ENCODE measurements around the gene TPX2.
A peak's percentile ranks its signal among the peaks of the same experiment; 100 is the strongest.

Gene TPX2, protein sequence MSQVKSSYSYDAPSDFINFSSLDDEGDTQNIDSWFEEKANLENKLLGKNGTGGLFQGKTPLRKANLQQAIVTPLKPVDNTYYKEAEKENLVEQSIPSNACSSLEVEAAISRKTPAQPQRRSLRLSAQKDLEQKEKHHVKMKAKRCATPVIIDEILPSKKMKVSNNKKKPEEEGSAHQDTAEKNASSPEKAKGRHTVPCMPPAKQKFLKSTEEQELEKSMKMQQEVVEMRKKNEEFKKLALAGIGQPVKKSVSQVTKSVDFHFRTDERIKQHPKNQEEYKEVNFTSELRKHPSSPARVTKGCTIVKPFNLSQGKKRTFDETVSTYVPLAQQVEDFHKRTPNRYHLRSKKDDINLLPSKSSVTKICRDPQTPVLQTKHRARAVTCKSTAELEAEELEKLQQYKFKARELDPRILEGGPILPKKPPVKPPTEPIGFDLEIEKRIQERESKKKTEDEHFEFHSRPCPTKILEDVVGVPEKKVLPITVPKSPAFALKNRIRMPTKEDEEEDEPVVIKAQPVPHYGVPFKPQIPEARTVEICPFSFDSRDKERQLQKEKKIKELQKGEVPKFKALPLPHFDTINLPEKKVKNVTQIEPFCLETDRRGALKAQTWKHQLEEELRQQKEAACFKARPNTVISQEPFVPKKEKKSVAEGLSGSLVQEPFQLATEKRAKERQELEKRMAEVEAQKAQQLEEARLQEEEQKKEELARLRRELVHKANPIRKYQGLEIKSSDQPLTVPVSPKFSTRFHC

DNA sequence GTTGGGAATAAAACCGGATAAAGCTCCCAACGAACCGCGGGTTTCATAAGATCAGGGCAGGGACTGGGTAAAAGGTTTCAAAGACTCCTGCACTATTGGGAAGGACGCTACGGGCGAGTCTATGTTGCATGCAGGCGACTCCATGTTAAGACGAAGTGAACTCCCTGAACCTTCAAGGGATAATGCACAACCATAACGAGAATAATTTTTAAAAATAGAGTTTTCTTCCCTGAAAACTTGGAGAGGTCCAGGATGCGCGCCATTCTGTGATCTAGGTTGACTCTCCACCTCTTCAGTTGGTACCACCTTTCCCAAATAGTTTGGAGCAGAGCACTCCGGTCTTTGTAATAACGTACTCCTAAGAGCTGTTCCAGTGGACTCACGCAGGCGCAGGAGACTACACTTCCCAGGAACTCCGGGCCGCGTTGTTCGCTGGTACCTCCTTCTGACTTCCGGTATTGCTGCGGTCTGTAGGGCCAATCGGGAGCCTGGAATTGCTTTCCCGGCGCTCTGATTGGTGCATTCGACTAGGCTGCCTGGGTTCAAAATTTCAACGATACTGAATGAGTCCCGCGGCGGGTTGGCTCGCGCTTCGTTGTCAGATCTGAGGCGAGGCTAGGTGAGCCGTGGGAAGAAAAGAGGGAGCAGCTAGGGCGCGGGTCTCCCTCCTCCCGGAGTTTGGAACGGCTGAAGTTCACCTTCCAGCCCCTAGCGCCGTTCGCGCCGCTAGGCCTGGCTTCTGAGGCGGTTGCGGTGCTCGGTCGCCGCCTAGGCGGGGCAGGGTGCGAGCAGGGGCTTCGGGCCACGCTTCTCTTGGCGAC is at the start of gene TPX2:
Gene TPX2 (plus strand): TSS at position 562 of the 821 bp plus-strand sequence. CDS start 18,187 bp downstream, outside the sequence.
- DNase-seq (ENCODE audit: low spot score), result peak; percentile 98

DNA sequence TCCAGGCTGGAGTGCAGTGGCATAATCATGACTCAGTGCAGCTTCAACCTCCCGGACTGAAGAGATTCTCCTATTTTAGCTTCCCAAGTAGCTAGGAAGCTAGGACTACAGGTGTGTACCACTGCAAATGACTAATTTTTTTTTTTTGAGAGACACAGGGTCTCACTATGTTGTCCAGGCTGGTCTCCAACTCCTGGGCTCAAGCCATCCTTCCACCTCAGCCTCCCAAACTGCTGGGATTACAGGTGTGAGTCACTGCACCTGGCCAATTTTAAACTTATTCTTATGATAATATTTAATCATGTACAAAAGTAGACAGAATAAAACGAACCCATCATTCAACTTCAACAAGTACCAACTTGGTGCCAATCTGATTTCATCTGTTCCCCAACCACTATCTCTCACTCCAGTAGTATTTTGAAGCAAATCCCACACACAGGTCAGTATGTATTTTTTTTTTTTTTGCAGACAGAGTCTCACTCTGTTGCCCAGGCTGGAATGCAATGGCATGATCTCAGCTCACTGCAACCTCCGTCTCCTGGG is 48.9 kb upstream of the TPX2 start:
- no peak for DNase-seq (ENCODE audit: low spot score)

DNA sequence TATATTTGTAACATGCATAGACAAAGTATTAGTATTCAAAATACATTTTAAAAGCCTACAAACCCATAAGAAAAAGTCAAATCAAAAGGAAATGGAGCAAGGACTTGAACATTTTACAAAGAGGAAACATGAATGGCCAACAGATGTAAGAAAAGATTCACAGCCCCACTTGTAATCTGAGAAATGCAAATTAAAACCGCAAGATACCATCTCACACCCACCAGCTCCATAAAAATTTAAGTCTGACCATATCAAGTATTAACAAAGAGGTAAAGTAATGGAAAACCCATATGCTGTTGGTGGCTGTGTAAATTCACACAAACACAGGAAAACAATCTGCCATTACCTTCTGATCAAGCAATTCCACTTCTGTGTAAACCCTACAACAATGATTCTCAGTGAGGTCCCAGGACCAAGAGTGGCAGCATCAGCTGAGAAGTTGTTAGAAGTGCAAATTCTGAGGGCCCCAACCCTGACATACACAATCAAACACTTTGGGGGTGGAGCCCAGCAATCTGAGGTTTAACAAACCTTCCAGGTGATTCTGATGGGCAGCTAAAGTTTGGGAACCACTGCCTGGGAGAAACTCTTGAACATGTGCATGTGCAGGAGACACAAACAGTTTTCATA is 47.3 kb upstream of the TPX2 start:
- DNase-seq (ENCODE audit: low spot score), result no peak

DNA sequence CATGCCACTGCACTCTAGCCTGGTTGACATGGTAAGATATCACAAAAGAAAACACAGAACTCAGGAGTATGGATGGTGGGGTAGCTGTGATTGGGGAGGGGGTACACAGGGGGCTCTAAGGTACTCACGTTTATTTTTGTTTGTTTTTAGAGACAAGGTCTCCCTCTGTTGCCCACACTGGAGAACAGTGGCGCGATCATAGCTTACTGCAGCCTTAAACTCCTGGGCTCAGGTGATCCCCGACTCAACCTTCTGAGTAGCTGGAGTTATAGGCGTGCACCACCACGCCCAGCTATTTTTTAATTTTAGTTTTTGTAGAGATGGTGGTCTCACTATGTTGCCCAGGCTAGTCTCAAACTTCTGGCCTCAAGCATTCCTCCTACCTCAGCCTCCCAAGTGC is 45.7 kb upstream of the TPX2 start:
- DNase-seq (ENCODE audit: low spot score), result no peak

DNA sequence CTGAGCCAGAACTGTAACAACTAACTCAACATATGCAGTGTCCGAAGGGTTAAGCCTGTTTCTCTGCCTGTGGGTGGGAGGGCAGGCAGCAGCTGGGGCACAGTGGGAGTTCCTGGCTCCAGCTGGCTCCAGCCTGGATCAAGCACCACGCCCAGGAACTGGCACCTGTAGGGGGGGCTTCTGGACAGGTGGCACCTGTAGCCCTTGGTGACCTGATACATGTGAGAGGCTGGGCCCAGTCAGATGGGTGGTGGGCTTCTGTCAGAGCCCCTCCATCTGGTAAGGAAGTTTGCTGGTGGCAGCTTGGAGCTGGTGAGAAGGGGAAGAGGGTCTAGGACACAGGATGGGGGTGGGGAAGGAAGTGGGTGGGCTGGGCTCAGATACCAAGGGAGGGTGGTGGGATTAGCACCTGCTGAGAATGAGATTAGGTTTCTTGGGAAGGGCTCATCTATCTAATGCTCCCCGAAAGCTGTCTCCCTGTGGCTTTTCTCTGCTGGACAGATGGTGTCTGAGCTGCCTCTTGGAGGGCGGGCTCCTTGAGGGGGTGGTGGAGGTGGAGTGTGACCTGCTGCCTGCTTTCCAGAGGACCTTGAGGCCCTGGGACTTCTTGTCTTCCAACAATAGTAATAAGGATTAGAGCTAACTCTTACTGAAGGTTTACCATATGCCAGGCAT is 45.0 kb upstream of the TPX2 start:
- DNase-seq (ENCODE audit: low spot score), result no peak

DNA sequence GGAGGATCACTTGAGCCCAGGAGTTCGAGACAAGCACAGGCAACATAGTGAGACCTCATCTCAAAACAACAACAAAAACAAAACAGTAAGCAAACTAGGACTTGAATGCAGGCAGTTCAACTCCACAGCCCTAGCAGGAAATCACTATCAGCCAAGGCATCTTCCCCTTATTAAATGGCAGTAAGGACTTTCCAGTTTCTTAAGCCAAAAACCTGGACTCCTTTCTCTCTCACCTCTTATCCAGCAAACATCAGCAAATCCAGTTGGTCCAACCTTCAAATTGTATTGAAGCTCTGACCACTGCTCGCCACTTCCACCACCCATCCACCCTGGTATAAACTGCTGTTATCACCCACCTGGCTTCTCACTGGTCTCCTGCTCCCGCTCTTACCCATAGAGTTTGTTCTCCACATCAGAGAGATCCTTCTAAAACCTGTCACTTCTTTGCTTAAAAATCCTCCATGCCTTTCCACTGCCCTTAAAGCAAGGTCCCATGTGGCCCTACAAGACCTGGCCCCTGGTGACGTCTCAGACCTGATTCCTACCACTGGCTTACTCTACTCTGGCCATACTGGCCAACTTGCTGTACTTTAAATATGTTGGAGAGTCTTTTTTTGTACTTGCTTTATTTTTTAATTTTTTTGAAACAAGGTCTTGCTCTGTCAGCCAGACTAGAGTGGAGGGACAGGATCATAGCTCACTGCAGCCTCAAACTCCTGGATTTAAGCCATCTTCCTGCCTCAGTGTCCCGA is 44.1 kb upstream of the TPX2 start:
- no peak for DNase-seq (ENCODE audit: low spot score)

DNA sequence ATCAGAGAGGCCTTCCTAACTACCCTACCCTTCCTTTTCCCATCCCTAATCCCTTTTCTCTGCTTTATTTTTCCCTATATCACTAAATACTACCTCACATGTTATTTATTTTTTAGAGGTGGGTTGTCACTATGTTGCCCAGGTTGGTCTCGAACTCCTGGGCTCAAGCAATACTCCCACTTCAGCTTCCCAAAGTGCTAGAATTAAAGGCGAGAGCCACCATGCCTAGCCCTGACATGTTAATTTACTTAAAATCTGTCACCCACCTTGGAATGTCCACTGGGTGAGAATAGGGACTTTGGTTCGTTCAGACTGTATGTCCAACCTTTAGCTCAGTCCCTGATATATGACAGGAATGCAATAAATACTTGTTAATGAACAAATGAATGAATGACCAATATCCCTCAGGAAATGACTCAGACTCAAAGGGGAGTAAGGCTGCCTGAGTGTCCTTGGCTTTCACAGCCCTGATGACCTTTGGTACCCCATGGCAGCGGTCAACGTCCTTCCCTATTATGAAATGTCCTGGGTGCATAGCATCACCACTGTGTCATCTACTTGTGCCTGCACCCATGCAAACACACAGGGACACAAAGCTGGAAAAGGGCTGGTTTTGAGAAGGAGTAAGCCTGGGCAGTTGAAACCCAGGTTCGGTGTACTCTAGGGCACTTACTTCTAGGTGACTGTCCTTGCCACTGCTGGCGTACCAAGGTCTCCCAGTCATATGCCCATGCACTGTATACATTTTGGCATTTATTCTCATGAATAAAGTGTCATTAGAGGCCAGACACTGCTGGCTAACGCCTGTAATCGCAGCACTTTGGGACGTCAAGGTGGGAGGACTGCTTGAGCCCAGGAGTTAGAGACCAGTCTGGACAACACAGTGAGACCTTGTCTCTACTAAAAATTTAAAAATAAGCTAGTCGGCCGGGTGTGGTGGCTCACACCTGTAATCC is 43.0 kb upstream of the TPX2 start:
- DNase-seq (ENCODE audit: low spot score), result peak; percentile 74

DNA sequence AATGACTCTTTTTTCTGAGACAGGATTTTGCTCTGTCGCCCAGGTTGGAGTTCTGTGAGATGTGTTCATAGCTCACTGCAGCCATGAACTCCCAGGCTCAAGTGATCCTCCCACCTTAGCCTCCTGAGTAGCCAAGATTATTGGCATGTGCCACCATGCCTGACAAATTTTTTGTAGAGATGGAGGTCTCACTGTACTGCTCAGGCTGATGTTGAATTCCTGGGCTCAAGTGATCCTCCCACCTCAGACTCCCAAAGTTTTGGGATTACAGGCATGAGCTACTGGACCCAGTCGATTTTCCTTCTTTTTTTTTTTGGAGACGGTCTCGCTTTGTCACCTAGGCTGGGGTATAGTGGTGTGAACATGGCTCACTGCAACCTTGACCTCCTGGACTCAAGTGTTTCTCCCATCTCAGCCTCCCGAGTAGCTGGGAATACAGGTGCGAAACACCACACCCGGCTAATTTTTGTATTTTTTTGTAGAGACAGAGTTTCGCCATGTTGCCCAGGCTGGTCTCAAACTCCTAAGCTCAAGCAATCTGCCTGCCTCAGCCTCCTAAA is 40.8 kb upstream of the TPX2 start:
- DNase-seq (ENCODE audit: low spot score), result no peak

DNA sequence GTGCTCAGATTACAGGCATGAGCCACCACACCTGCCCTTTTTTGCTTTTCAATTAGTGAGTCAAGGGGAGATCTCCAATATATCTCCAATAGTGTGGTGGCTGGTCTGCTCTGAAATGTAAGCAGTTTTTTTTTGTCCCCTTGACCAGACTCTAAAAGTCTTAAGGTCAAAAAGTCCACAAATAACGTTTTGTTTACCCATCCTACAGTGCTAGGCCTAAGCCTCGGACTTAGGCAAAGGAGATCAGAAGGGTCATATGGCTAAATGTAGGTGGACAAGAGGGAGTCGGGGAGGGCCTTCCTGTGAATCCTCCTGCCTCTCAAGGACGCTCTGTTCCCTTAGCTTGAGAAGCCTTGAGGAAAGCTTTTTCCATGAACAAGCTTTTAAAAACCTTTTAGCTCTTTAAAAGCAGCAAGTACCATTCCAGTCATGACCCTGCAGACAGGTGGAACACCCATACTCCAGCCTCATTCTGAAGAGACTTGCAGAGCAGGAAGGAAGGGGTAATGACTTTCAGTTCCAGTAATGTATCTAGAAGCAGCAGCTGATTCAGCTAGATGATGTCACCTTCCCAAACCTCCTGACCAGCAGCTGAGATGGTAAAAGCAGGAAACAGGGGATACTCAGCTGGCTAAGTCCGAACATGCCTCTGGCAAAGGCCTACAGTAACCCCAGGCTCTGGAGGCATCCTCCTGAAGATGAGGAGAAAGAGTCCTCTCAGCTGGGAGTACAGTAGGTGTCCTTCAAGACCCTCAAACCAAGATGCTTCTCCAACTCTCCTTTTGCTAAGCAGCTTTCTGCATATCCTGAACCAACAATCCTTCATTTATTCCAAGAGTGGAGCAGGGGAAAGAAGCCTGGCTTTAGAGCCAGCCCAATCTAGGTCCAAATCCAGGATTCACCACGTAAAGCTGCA is 40.0 kb upstream of the TPX2 start:
- peak; percentile 93 for DNase-seq (ENCODE audit: low spot score)

DNA sequence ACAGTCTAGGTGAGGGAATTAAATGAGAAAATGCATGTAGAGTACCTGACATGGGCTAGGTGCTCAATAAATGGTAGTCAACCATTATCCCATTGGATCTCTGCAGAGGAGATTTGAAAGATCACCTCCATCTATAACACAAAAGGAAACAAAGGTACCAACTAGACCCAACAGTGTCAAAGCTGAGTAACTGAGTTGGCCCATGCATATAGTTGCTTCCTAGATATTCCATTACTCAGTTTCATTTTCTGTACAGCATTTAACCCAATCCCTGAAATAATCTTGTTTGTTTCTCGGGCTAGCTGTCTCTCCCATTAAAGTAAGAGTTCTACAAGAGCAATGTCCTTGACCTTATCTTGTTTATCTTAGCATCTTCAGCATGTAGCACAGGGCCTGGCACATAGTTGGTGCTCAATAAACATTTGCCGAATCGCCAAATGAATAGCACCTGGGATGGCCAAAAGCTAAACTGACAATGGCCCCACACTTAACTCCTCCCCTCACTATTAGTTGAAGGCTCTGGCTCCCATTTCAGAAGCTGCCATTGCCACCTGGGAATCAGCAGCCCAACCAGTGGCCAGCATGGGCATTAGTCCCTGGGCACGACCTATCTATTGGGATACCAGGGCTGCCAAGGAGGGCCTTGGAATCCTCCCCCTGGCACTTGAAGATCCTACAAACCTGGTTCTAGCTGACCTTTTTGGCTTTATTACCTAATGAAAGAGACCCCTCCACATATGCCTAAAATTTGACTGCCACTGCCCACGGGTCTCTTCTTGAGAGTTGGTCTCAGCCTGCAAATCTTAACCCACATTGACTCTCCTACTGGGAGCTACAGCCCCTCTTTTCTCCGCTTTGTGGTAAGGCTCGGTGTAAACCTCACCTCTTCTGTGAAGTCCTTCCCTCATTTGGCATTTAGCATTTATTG is 39.0 kb upstream of the TPX2 start:
- DNase-seq (ENCODE audit: low spot score), result no peak

DNA sequence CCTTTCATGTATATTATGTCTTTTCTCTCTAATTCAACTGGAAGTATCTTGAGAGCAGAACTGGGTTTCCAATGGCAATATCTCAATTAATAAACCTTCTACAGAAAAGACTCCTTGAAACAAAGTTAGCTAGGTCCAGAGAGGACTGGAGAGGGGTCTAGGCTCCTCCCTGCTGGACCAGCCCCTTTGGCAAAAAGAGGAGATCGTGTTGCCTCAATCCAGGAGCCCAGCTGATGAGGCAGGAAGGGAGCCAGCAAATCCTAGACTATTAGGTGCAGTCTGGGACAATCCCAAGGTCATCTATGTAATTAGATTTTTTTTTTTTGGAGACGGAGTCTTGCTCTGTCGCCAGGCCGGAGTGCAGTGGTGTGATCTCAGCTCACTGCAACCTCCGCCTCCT is 38.3 kb upstream of the TPX2 start:
- DNase-seq (ENCODE audit: low spot score), result no peak

DNA sequence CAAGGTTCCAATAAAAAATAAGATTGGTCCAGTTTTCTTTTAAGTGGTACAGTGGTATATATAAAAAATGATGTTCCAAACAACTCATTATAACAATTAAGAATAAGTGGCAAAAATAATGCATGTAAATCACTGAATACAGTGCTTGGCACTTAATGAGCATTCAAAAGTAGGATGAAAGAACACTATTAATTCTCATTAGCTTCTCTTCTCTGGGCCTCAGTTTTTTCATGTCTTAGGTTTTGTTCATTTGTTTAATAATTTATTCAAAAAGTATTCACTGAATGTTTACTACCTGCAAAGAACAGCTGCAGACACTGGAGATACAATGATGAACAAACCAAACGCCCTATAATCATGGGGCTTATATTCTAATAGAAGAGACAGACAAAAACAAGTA is 37.5 kb upstream of the TPX2 start:
- DNase-seq (ENCODE audit: low spot score), result no peak

DNA sequence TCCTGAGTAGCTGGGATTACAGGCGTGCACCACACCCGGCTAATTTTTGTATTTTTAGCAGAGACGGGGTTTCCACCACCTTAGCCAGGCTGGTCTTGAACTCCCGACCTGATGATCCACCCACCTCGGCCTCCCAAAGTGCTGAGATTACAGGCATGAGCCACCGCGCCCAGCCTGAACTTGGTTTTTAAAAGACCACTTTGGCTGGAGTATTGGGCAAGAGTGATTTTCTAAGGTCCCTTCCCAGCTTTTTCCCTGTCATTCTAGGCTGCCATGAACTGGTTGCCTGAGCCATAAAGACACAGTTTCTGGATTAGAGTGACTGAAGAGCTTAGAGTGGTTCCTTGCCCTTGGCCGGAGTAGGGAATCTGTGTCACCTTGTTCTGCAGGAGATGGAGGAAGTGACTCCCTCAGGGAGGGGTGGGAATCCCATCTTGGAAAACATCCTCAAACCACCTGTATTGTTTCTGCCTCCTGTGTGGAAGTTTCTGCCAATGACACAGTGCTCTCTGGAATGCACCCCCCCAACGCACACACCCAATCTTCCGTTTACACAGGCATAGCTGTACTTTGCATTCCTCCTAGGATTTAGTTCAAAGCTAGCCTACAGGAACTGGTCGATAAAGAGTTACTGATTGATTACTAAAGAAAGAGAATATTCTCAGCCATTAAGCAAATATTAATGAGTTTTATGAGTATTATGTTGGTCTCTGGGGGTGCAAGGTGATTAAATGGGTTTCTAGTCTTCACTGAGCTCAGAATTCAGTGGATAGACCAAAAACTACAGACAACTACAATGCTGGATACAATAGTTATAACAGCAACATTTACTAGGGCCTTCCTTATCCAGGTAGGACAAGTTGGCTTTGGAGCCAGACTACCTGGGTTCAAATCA is 34.6 kb upstream of the TPX2 start:
- peak; percentile 50 for DNase-seq (ENCODE audit: low spot score)

DNA sequence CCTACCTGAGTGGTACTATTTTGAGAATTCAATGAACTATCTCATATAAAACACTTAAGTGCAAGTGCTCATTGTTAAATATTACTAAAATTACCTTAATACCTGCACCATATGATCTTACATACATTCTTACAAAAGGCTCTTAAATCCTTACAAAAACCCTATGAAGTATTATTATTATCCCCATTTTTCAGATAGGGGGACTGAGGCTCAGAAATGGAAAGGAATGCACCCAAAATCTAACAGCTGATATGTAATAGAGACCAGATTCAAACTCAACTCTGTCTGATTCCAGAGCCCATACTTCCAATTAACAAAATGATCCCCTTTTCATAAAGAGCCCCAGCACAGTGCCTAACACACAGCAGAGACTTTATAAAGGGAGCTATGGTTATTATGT is 33.9 kb upstream of the TPX2 start:
- DNase-seq (ENCODE audit: low spot score), result no peak

Data from hepatic stellate cell (primary cell).